ENCODE data around the gene FBLL1. TPM values are rescaled to one million over a fixed set of nuclear protein-coding genes. Genes with fewer than 3 reads are reported as not detected.
"Not testable (repeated sequence)": the region's sequence is repeated elsewhere in the genome, so short reads cannot be mapped to it uniquely, and the experiment has no call there.

Gene FBLL1
- total RNA-seq, 1 donor from 2014 or later = 3.8 TPM

DNA sequence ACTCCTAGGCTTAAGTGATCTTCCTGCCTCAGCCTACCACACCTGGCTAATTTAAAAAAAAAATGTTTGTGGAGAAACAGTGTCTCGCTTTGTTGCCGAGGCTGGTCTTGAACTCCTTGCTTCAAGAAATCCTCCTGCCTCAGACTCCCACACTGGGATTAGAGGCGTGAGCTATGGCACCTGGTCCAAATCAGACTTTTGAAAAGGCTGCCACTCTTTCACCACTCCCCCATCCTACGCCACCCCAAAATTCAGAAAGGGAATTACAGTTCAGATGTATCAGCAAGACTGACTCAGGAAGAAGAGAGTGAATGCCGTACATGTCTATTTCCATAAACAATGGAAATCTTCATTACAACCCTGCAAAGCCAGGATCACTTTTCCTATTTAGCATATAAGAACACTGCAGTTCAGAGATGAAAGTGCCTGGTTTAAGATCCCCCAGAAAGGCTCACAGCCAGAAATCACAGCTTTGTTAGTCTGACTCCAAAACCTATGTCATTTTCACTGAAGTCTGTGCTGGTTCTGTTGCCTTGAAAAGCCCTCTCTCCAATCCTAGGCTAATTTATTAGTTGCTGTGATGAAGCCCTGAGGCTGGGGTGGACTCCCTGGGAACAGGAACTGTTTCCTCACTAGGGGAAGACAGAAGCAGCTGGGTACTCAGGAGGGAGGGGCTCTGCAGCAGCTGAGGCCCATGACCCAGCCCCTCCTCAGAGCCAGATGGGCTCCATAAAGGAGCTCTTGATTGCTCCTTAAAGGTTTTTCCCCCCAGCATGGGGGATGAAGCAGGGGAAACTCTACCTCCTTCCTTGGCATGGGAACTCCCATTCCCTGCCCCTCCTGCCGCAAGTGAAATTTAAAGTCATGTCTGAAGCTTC is 3.1 kb downstream of the FBLL1 start:
- Mint-ChIP-seq H3K27ac (ENCODE audit: unreplicated experiment) (no peak overlapping the region), H3K36me3 (ENCODE audit: unreplicated experiment) (no peaks in the 10 kb centered on the region), H3K4me3 (ENCODE audit: unreplicated experiment) (peak overlapping the region; percentile 10), H3K4me1 (ENCODE audit: unreplicated experiment) (peaks cover 15% of the 10 kb centered on the region), H3K27me3 (ENCODE audit: unreplicated experiment) (peaks cover 2% of the 10 kb centered on the region), H3K9me3 (ENCODE audit: unreplicated experiment) (no peaks in the 10 kb centered on the region)
- TF ChIP-seq, protein P1, sequence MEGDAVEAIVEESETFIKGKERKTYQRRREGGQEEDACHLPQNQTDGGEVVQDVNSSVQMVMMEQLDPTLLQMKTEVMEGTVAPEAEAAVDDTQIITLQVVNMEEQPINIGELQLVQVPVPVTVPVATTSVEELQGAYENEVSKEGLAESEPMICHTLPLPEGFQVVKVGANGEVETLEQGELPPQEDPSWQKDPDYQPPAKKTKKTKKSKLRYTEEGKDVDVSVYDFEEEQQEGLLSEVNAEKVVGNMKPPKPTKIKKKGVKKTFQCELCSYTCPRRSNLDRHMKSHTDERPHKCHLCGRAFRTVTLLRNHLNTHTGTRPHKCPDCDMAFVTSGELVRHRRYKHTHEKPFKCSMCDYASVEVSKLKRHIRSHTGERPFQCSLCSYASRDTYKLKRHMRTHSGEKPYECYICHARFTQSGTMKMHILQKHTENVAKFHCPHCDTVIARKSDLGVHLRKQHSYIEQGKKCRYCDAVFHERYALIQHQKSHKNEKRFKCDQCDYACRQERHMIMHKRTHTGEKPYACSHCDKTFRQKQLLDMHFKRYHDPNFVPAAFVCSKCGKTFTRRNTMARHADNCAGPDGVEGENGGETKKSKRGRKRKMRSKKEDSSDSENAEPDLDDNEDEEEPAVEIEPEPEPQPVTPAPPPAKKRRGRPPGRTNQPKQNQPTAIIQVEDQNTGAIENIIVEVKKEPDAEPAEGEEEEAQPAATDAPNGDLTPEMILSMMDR (IDR thresholded peaks at IDR 0.05) = no peak
- DNase-seq (ENCODE audit: extremely low spot score, unreplicated experiment) = no peak

DNA sequence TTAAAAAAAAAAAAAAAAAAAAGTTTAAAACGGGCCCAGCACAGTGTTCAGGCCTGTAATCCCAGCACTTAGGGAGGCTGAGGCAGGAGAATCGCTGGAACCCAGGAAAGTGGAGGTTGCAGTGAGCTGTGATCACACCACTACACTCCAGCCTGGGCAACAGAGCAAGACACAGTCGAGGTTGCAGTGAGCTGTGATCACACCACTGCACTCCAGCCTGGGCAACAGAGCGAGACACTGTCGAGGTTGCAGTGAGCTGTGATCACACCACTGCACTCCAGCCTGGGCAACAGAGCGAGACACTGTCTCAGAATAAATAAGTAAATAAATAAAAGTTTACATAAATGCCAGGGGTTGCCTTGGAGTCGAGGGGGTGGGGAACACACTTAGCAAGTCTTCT is 5.2 kb downstream of the FBLL1 start:
- peaks cover 11% of the 10 kb centered on the region for H3K4me1 Mint-ChIP-seq (ENCODE audit: unreplicated experiment)
- H3K9me3 Mint-ChIP-seq (ENCODE audit: unreplicated experiment) = not testable (repeated sequence)

DNA sequence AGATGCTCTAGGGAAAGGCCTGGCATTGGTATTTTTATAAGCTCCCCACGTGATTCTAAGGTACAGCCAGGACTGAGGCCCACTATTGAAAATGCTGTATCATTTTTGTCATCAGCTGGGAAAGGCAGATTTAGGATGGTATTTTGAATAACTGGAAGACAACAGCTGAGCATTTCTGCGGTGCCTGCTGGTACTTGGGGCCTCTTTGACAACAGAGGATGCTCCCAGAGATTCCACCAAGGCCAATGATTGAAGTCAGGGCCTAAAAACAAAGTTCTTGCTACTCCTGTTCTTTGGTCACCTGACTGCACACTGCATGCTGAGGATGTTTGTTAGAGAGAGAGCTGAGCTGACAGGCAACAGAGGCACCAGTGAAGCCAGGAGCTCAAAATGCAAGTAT is 8.1 kb downstream of the FBLL1 start:
- Mint-ChIP-seq H3K9me3 (ENCODE audit: unreplicated experiment) (no peaks in the 10 kb centered on the region), H3K36me3 (ENCODE audit: unreplicated experiment) (no peaks in the 10 kb centered on the region), H3K27ac (ENCODE audit: unreplicated experiment) (no peak overlapping the region), H3K4me3 (ENCODE audit: unreplicated experiment) (no peak overlapping the region), H3K27me3 (ENCODE audit: unreplicated experiment) (peaks cover 2% of the 10 kb centered on the region), H3K4me1 (ENCODE audit: unreplicated experiment) (peaks cover 5% of the 10 kb centered on the region)
- TF ChIP-seq, protein P1 (IDR thresholded peaks at IDR 0.05) = no peak
- DNase-seq (ENCODE audit: extremely low spot score, unreplicated experiment) = no peak

More for the DNA sequence above, 5.2 kb downstream of the FBLL1 start:
- not testable (repeated sequence) for H3K36me3 Mint-ChIP-seq (ENCODE audit: unreplicated experiment); H3K27me3 Mint-ChIP-seq (ENCODE audit: unreplicated experiment); H3K4me3 Mint-ChIP-seq (ENCODE audit: unreplicated experiment); H3K27ac Mint-ChIP-seq (ENCODE audit: unreplicated experiment); DNase-seq (ENCODE audit: extremely low spot score, unreplicated experiment)

DNA sequence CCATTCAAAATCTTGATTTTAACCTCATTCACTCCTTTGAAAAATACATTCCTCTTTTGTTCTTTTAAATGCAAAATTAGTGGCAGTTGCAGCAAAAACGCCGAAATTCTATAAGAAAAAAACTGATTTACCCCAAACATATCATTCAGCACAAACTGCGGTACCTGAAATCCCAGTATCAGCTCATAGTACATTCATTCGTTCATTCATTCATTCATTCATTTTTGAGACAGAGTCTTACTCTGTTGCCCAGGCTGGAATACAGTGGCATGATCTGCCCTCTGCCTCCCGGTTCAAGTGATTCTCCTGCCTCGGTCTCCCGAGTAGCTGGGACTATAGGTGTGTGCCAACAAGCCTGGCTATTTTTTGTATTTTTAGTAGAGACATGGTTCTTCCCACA is 20.4 kb downstream of the FBLL1 start:
- TF ChIP-seq, protein P1 (IDR thresholded peaks at IDR 0.05) = no peak
- peaks cover 4% of the 10 kb centered on the region for H3K9me3 Mint-ChIP-seq (ENCODE audit: unreplicated experiment)
- peaks cover 34% of the 10 kb centered on the region for H3K36me3 Mint-ChIP-seq (ENCODE audit: unreplicated experiment)
- peaks cover 20% of the 10 kb centered on the region for H3K4me1 Mint-ChIP-seq (ENCODE audit: unreplicated experiment)
- no peak overlapping the region for H3K27ac Mint-ChIP-seq (ENCODE audit: unreplicated experiment)
- no peaks in the 10 kb centered on the region for H3K27me3 Mint-ChIP-seq (ENCODE audit: unreplicated experiment)
- H3K4me3 Mint-ChIP-seq (ENCODE audit: unreplicated experiment) = no peak overlapping the region
- no peak for DNase-seq (ENCODE audit: extremely low spot score, unreplicated experiment)

DNA sequence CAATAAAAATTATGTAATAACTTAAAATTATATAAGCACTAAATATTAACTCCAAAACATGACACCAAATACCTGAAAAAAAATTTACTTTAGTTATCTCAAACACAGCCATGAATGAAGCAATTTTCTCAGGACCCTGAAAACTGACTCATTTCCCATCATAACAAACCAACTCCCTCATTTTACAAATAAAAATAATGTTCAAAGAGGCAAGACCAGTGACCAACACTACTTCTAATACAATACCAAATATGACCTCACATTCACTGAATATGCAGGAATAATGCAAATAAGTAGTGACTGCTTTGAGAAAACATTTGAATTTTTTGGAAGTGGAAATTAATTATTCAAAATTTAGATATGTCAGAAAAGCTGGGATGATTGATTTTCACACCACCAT is 21.6 kb downstream of the FBLL1 start:
- Mint-ChIP-seq H3K4me1 (ENCODE audit: unreplicated experiment) (peaks cover 23% of the 10 kb centered on the region), H3K27me3 (ENCODE audit: unreplicated experiment) (no peaks in the 10 kb centered on the region)
- TF ChIP-seq, protein P1 (IDR thresholded peaks at IDR 0.05) = no peak

More for the DNA sequence above, 21.6 kb downstream of the FBLL1 start:
- peaks cover 35% of the 10 kb centered on the region for H3K36me3 Mint-ChIP-seq (ENCODE audit: unreplicated experiment)
- H3K27ac Mint-ChIP-seq (ENCODE audit: unreplicated experiment) = no peak overlapping the region
- DNase-seq (ENCODE audit: extremely low spot score, unreplicated experiment) = no peak
- no peak overlapping the region for H3K4me3 Mint-ChIP-seq (ENCODE audit: unreplicated experiment)
- H3K9me3 Mint-ChIP-seq (ENCODE audit: unreplicated experiment) = no peaks in the 10 kb centered on the region
